Superior temporal gyrus (tissue), 1 donor: ENCODE results near the gene NUAK1.

Experiments used
- DNase-seq: peaks from one replicate; pipeline ENCODE4 v3.0.0-alpha.2; 2016; ENCODE audit errors: extremely low spot score

NUAK1 gene

GRCh38 chr12:106110626-106111300 is 28.0 kb downstream of the NUAK1 start:
- DNase-seq: no peak

GRCh38 chr12:106109168-106109910 is 29.4 kb downstream of the NUAK1 start:
- no peak for DNase-seq

GRCh38 chr12:106108185-106108835 is 30.4 kb downstream of the NUAK1 start:
- DNase-seq: no peak

- no peak for DNase-seq
Observed at GRCh38 chr12:106107566-106107965, 31.2 kb downstream of the NUAK1 start.

- DNase-seq: no peak
Observed at GRCh38 chr12:106106892-106107291, 31.9 kb downstream of the NUAK1 start.

GRCh38 chr12:106106061-106106566 is 32.6 kb downstream of the NUAK1 start:
- no peak for DNase-seq

GRCh38 chr12:106101803-106102202 is 37.0 kb downstream of the NUAK1 start:
- no peak for DNase-seq

- DNase-seq: no peak
Observed at GRCh38 chr12:106098691-106099200, 40.0 kb downstream of the NUAK1 start.

- no peak for DNase-seq
Observed at GRCh38 chr12:106097011-106097410, 41.7 kb downstream of the NUAK1 start.

GRCh38 chr12:106096376-106096775 is 42.4 kb downstream of the NUAK1 start:
- DNase-seq: no peak

GRCh38 chr12:106094304-106094703 is 44.5 kb downstream of the NUAK1 start:
- DNase-seq: peak; percentile 68

GRCh38 chr12:106093246-106093645 is 45.5 kb downstream of the NUAK1 start:
- no peak for DNase-seq

GRCh38 chr12:106091446-106091820 is 47.3 kb downstream of the NUAK1 start:
- no peak for DNase-seq

GRCh38 chr12:106090591-106091445 is 47.9 kb downstream of the NUAK1 start:
- DNase-seq: no peak

GRCh38 chr12:106089935-106090334 is 48.8 kb downstream of the NUAK1 start:
- no peak for DNase-seq

GRCh38 chr12:106088811-106089485 is 49.8 kb downstream of the NUAK1 start:
- DNase-seq: no peak

GRCh38 chr12:106088246-106088808 is 50.4 kb downstream of the NUAK1 start:
- no peak for DNase-seq

GRCh38 chr12:106086696-106087095 is 52.1 kb downstream of the NUAK1 start:
- DNase-seq: peak; percentile 96

GRCh38 chr12:106085213-106085612 is 53.5 kb downstream of the NUAK1 start:
- peak; percentile 55 for DNase-seq

- DNase-seq: peak; percentile 71
Observed at GRCh38 chr12:106084759-106085158, 54.0 kb downstream of the NUAK1 start.
